DOHH2 (cell line): ENCODE measurements around the gene SKAP2.

ENCODE experiments used
- EZH2phosphoT487 ChIP-seq: fragments of 200-600 bp; sonication (generic); IDR thresholded peaks from 2 replicates; pipeline ENCODE4 v1.6.1; 2017; ENCODE audit warnings: borderline replicate concordance, mild to moderate bottlenecking, antibody characterized with exemption, low read length, moderate library complexity, mixed read lengths
- TF ChIP-seq, protein P1 (sequence below): fragments of 200-600 bp; sonication (generic); IDR thresholded peaks from one replicate; pipeline ENCODE4 v1.5.1; 2014; ENCODE audit warnings: antibody characterized with exemption, mild to moderate bottlenecking, low read depth, low read length; ENCODE audit not compliant: poor library complexity, severe bottlenecking

DNA sequence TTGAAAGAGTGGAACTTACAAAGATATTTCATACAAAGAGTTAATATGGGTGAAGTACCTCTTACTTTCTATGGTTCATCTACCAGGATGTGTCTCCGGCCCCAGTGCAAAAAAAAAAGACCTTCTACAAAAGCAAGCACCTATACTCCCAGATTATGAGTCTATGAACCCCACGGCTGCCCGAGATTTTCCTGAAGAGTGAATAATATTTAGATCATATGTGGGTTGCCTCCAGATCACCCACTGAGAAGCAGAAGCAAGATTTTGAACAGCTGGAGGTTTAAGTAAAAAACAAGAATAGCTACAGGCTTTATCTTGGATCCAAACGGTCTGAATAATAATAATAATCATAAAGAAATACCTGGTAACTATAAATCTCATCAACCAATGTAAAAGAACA is 207.7 kb downstream of the SKAP2 start:
- TF ChIP-seq, protein P1, sequence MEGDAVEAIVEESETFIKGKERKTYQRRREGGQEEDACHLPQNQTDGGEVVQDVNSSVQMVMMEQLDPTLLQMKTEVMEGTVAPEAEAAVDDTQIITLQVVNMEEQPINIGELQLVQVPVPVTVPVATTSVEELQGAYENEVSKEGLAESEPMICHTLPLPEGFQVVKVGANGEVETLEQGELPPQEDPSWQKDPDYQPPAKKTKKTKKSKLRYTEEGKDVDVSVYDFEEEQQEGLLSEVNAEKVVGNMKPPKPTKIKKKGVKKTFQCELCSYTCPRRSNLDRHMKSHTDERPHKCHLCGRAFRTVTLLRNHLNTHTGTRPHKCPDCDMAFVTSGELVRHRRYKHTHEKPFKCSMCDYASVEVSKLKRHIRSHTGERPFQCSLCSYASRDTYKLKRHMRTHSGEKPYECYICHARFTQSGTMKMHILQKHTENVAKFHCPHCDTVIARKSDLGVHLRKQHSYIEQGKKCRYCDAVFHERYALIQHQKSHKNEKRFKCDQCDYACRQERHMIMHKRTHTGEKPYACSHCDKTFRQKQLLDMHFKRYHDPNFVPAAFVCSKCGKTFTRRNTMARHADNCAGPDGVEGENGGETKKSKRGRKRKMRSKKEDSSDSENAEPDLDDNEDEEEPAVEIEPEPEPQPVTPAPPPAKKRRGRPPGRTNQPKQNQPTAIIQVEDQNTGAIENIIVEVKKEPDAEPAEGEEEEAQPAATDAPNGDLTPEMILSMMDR: no peak
- no peak for TF ChIP-seq EZH2phosphoT487
